ENCODE data around the gene LRPAP1.

The LRPAP1 gene

DNA sequence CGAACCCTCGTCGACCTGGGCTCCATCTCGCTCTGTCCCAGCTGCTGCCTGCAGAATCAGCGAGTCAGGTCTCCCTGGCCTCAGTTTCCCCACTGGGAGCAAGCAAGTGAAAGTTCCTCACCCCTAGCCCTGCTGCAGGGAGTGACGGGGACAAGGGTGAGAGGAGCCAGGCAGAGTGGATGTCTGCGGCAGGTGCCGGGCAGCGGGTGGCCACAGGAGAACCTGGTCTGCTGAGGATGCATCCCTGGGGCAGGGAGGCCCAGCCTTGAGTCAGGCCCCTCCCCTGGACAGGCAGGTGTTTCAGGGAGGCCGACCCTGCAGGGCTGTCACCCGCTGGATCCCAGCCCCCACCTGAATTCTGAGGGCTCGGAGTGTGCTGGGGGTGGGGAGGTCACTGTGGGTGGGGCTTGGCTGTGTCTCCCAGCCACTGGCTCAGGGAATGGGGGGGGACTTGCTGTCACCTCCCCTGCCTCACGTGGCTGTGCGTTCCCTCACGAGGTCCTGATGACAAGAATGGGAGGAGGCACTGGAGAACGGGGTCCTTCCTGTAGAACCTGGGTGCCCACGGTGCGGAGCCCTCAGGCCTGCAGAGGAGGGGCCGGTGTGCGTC, 33.2 kb downstream of the LRPAP1 start:
- no peak for DNase-seq

GRCh38 chr4:3498407-3498806, 33.8 kb downstream of the LRPAP1 start:
- no peak for DNase-seq

GRCh38 chr4:3497523-3498389, 34.5 kb downstream of the LRPAP1 start:
- no peak for DNase-seq

GRCh38 chr4:3497095-3497494, 35.1 kb downstream of the LRPAP1 start:
- DNase-seq: no peak

GRCh38 chr4:3496021-3496420, 36.2 kb downstream of the LRPAP1 start:
- DNase-seq: no peak

- DNase-seq: no peak
Observed at GRCh38 chr4:3495204-3495975, 36.8 kb downstream of the LRPAP1 start.

GRCh38 chr4:3494462-3494871, 37.8 kb downstream of the LRPAP1 start:
- DNase-seq: no peak

- DNase-seq: no peak
Observed at GRCh38 chr4:3493720-3494461, 38.3 kb downstream of the LRPAP1 start.

DNA sequence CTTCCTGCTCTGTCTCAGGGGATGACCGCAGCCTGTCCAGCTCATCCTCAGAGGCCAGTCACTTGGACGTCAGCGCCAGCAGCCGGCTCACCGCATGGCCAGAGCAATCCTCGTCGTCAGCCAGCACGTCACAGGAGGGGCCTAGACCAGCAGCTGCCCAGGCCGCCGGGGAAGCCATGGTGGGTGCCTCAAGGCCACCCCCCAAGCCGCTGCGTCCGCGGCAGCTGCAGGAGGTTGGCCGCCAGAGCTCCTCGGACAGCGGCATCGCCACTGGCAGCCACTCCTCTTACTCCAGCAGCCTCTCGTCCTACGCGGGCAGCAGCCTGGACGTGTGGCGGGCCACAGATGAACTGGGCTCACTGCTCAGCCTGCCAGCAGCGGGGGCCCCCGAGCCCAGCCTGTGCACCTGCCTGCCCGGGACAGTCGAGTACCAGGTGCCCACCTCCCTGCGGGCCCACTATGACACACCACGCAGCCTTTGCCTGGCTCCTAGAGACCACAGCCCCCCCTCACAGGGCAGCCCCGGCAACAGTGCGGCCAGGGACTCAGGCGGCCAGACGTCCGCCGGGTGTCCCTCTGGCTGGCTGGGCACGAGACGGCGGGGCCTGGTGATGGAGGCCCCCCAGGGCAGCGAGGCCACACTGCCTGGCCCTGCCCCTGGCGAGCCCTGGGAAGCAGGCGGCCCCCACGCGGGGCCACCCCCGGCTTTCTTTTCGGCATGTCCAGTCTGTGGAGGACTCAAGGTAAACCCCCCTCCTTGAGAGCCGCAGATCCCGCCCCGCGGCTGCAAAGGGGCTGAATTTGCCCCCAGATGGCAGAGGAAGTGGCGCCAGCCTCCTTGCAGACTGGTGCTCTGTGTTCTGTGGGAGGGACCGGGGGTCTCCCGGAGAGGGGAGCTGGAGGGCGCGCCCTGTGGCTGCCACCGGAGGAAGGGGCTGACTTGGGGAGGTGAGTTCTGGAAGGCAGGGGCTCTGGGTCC, 39.2 kb downstream of the LRPAP1 start:
- DNase-seq: no peak

DNA sequence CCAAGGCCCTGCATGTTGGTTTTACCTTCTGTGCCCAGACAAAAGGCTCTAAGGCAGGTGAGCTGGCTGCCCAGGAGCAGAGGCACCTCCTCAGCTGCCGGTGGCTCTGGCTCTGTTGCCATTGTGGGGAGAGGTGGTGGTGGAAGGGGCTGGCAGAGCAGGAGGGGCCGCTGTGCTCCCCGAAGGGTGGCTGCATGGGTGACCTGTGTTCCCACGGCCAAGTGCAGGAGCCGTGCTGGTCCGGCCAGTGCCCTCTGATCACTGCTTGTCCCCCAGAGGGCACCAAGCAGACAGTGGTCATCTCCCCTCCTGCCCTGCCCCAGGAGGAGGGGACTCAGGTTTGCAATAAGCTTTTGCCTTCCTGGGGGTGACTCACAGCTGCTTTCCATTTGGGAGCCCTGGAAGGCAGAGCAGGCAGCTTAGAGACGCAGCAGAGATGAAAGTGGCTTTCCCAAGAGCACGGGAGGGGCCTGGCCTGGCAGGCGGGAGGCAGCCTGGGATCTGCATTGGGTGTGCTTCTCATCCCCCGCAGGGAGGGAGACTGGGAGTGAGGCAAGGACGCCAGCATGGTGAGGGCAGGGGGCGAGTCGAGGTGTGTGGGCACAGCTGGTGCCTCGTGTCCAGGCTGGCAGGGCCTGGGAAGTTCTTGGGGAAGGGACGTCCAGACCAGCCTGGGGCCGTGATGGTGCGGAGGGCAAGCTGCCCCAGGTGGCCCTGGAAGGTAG, 40.4 kb downstream of the LRPAP1 start:
- no peak for DNase-seq

GRCh38 chr4:3489451-3489962, 42.7 kb downstream of the LRPAP1 start:
- no peak for DNase-seq

DNA sequence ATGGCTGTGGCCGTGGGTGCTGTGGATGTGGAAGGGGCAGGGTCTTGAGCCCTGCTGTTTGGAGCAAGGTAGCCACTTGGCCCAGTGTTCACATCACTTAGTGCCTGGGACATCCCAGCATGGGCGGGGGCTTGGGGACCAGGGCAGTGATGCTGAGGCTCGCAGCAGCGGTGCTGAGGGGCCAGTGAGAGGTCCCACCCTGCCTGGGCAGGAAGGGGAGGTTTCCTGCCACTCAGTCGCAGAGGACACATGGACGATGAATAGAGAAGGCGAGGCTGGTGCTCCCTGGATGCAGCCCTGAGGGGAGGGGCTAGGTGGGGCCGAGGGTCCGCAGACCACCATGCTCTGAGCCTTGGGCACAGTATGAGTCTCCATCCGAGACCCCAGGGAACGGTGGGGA, 43.4 kb downstream of the LRPAP1 start:
- no peak for DNase-seq

GRCh38 chr4:3487861-3488260, 44.4 kb downstream of the LRPAP1 start:
- no peak for DNase-seq

DNA sequence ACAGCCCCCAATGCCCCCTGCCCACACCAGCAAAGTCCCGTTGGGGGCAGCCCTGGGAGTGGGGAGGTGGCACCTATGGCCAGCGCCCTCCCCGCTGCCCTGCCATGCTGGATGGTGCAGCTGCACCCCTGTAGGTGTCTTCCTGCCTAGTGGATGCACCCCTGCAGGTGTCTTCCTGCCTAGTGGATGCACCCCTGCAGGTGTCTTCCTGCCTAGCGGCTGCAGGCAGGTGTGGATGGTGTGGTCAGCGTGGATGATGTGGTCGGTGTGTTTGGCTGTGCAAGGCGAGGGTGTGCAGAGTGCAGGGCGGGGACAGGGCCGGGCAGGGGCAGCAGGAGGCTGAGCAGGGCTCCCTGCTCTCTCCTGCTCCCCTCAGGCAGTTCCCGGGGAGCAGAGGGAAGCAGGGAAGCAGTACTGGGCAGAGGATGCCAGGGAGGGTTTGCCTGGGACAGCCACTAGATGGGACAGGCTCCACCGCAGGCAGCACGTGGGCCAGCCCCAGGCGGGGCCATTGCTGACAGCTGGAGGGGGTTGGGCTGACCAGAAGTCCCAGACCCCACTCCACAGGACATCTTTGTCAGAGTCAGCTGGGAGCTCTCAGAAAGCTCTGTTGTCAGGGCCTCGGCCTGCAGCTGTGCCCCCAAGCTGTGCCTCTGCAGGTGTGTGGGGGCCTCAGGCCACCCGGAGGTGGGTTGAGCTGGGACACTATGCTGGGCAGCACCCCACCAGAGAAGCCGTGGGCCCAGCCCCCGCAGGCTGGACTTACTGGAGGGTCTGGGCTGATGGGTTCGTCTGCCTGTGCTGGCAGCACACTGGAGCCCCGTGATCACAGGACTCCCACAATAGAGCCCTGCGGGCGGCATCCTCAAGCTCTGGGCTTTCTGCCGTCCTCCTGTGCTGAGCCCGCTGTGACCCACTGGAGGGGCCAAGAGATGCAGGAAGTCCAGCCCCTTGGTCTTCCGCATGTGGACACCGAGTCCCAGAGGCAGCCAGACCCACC, 45.4 kb downstream of the LRPAP1 start:
- no peak for DNase-seq

DNA sequence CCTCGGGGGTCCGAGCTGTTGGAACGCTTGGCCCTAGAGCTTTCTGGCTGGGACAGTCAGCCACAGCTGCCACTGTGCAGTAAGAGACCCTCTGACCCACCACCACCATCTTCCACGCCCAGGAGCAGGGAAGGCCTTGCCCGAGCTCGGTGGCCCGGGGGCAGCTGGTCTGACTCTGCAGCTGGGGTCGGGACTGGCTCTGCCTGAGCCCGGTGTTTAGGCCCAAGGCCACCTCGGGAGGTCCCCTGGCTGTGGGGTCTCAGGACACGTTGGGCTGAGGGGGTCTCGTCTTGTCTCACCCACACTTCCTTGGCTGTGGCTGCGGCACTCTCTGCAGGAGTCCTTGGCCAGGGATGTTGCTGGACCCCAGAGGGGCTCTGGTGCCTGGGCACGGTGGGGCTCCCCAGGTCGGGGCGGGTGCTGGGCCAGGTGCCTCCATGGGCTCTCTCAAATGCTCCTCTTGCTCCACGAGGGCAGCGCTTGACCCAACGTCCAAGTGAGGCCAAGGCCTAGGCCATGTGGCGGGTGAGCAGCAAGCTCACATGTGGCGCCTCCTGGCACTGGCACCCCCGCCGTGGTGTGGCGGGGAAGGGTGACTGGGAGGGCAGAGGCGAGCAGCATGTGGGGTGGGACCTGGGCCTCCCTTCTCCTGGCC, 46.2 kb downstream of the LRPAP1 start:
- no peak for DNase-seq

GRCh38 chr4:3485011-3485791, 47.0 kb downstream of the LRPAP1 start:
- DNase-seq: no peak

DNA sequence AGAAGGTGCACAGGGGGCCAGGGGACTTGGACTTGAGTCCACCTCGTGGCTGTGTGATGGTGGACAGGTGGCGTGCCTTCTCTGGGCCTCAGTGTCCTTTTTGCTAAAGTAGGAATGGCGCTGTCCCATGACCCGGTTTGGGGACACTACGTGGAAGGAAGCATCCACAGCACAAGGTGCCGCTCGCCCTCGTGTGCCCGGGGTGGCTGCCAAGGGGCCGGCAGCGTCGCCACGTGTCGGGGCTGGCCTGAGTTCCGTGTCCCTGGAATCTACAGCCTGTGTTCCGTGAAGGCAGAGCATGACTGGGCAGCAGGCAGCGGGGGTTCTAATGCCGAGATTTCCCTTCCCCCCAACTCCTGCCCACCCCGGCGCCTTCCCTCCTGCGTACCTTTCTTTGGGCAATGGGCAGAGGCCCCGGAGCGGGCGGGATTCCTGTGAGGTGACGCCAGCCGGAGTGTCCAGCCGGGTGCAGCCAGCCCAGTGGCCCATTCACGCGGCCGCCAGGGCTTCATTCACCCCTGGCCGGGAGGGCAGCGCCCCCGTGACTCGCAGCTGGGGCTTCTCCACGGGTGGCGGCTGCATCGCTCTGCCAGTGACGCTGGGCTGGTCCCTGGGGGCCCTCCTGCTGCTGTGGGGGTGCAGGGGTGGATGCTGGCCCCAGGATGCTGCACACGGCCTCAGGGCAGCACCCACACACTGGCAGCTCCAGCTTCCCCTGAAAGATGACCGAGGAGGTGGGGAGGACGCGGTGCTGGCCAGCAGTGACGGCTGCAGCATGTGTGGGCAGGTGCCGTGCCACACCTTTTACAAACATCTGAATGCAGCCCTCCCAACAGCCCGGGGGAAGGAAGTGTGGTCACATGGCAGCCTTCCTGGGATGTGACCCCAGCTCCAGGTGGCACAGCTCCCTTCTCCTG, 47.9 kb downstream of the LRPAP1 start:
- DNase-seq: no peak

Data from GF-D8 (cell line).